GM13976 (cell line): ENCODE results near the gene LRRC9.

Source experiments
- DNase-seq: peaks from one replicate; pipeline ENCODE4 v3.0.0; 2012; ENCODE audit warnings: low spot score
- CTCF ChIP-seq: IDR thresholded peaks from 2 replicates; pipeline ENCODE4 v1.5.1; 2012; ENCODE audit warnings: borderline replicate concordance, mild to moderate bottlenecking; ENCODE audit not compliant: insufficient read depth; ENCODE audit errors: extremely low read depth, missing control alignments, control extremely low read depth
- in situ Hi-C: fragments of 300-500 bp; cut with MboI; formaldehyde crosslinking; loops from one replicate; pipeline ENCODE4 v1.12.0; 2022; ENCODE audit warnings: low sequenced_read_pairs, mixed read lengths, inconsistent platforms; ENCODE audit not compliant: unreplicated experiment

Gene LRRC9

GRCh38 chr14:59969319-59969718 is 49.4 kb downstream of the LRRC9 start:
- TF ChIP-seq CTCF, result no peak
- in situ Hi-C loops, result loop anchor here (10.0 kb wide), 1 partner anchor 215 kb away; no protein-coding TSS in a partner anchor
- DNase-seq, result no peak

- in situ Hi-C loops, result no loop called here
- TF ChIP-seq CTCF, result no peak
- no peak for DNase-seq
Measured at GRCh38 chr14:59981564-59981963, 61.6 kb downstream of the LRRC9 start.

- no peak for DNase-seq
- in situ Hi-C loops, result no loop called here
- TF ChIP-seq CTCF, result no peak
Measured at GRCh38 chr14:59983048-59983447, 63.1 kb downstream of the LRRC9 start.

- no peak for TF ChIP-seq CTCF
- DNase-seq, result no peak
- in situ Hi-C loops, result no loop called here
Measured at GRCh38 chr14:59986556-59987059, 66.7 kb downstream of the LRRC9 start.

GRCh38 chr14:59997449-59997848 is 77.5 kb downstream of the LRRC9 start:
- DNase-seq, result no peak
- in situ Hi-C loops, result no loop called here
- TF ChIP-seq CTCF, result no peak

- no peak for TF ChIP-seq CTCF
- DNase-seq, result no peak
- in situ Hi-C loops, result no loop called here
Measured at GRCh38 chr14:59997966-59998365, 78.0 kb downstream of the LRRC9 start.

GRCh38 chr14:59998564-59998963 is 78.6 kb downstream of the LRRC9 start:
- TF ChIP-seq CTCF, result no peak
- no peak for DNase-seq
- in situ Hi-C loops, result no loop called here
